Muscle layer of duodenum (tissue), 2 donors: ENCODE data around the gene DHCR7.

Experiments
- H3K27ac ChIP-seq: one replicate; pipeline ENCODE4 v1.7.0; 2013; ENCODE audit warnings: mild to moderate bottlenecking, low read length
- H3K27me3 ChIP-seq: one replicate; pipeline ENCODE4 v1.7.0; 2013; ENCODE audit warnings: low read depth, mild to moderate bottlenecking, control low read depth, low read length
- H3K36me3 ChIP-seq, 2 donors: one replicate each; pipeline ENCODE4 v1.7.0; 2013; ENCODE audit warnings: low read length in 2 of 2, control low read depth in 1 of 2, mild to moderate bottlenecking in 1 of 2; ENCODE audit not compliant: insufficient read depth in 2 of 2, control insufficient read depth in 1 of 2
- H3K4me1 ChIP-seq, 2 donors: one replicate each; pipeline ENCODE4 v1.7.0; 2013; ENCODE audit warnings: low read length in 2 of 2, mild to moderate bottlenecking in 2 of 2, control low read depth in 1 of 2, moderate library complexity in 1 of 2; ENCODE audit not compliant: insufficient read depth in 2 of 2, control insufficient read depth in 1 of 2
- H3K4me3 ChIP-seq, 2 donors: one replicate each; pipeline ENCODE4 v1.7.0; 2013; ENCODE audit warnings: low read length in 2 of 2, low read depth in 1 of 2, mild to moderate bottlenecking in 1 of 2
- H3K9me3 ChIP-seq, 2 donors: one replicate each; pipeline ENCODE4 v1.7.0; 2013; ENCODE audit warnings: low read length in 2 of 2, control low read depth in 1 of 2, mild to moderate bottlenecking in 1 of 2; ENCODE audit not compliant: control insufficient read depth in 1 of 2
- donor health status: healthy.

The DHCR7 gene

GRCh38 chr11:71443736-71444445, 4.3 kb downstream of the DHCR7 start:
- Histone ChIP-seq H3K36me3 (peaks cover 11 to 54% of the 10 kb centered on the region in 2 donors), H3K4me1 (peaks cover 0 to 9% of the 10 kb centered on the region in 2 donors), H3K9me3 (peaks cover 0 to 3% of the 10 kb centered on the region in 2 donors), H3K27me3 (no peaks in the 10 kb centered on the region), H3K4me3 (no peak overlapping the region), H3K27ac (no peak overlapping the region)

DNA sequence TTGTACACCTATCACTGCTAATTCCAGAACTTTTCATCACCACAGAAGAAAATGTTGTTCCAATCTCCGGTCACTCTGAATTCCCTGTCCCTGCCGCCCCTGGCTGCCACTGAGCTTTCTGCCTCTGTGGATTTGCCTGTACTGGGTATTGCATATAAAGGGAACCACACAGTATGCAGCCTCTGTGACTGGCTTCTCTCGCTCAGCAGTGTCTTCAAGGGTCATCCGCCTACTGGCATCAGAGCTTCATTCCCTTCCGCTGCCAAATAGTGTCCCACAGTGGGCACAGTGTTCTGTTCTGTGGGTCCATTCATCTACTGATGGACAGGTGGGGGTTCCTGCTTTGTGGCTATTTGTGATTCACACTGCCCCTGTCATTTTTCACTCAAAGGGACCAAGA, 5.3 kb downstream of the DHCR7 start:
- no peaks in the 10 kb centered on the region for H3K27me3 ChIP-seq
- no peak overlapping the region for H3K4me3 ChIP-seq
- H3K27ac ChIP-seq = no peak overlapping the region
- peaks cover 0 to 7% of the 10 kb centered on the region in 2 donors for H3K4me1 ChIP-seq
- peaks cover 0 to 3% of the 10 kb centered on the region in 2 donors for H3K9me3 ChIP-seq
- H3K36me3 ChIP-seq = peaks cover 16 to 63% of the 10 kb centered on the region in 2 donors

DNA sequence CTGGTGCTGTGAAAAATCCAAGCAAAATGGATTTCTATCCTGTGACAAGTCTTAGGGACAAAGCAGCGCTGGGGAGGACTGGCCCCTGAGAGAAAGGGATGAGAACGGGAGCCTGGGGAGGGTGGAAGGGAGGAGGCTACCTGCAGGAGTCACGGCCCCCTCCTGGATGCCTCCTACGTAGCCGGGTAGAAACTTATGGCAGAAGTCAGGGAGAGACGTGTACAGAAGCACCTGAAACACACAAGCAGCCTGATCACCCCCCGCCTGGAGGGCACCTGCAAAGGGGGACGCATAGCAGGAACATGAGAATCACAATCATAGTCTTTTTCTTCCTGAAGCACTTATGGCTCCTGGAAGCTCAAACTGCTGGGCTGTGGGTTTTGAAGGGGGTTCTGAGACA, 6.1 kb downstream of the DHCR7 start:
- Histone ChIP-seq H3K27ac (no peak overlapping the region), H3K4me3 (no peak overlapping the region), H3K27me3 (no peaks in the 10 kb centered on the region), H3K4me1 (no peaks in the 10 kb centered on the region), H3K36me3 (peaks cover 16 to 70% of the 10 kb centered on the region in 2 donors), H3K9me3 (peaks cover 0 to 3% of the 10 kb centered on the region in 2 donors)

DNA sequence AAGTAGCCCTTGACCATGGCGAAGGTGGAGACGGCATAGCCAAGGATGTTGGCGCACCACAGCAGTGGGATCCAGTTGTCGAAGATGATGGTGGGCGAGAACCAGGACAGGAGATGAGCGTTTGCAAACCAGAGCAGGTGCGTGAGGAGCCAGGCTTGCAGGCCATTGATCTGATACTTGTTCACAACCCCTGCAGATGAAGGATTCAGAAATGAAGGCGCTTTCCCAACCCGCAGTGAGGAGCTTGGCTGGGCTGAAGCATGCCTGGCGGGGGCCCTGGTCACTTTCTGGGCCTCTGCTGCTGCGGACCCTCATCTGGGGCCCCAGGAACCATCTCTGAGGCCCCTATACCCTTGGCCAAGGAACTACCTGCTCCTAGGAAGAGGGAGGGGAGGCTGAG, 6.9 kb downstream of the DHCR7 start:
- H3K9me3 ChIP-seq = peaks cover 0 to 3% of the 10 kb centered on the region in 2 donors
- H3K36me3 ChIP-seq = peaks cover 16 to 74% of the 10 kb centered on the region in 2 donors
- H3K4me1 ChIP-seq = no peaks in the 10 kb centered on the region
- no peaks in the 10 kb centered on the region for H3K27me3 ChIP-seq
- no peak overlapping the region for H3K4me3 ChIP-seq
- no peak overlapping the region for H3K27ac ChIP-seq

DNA sequence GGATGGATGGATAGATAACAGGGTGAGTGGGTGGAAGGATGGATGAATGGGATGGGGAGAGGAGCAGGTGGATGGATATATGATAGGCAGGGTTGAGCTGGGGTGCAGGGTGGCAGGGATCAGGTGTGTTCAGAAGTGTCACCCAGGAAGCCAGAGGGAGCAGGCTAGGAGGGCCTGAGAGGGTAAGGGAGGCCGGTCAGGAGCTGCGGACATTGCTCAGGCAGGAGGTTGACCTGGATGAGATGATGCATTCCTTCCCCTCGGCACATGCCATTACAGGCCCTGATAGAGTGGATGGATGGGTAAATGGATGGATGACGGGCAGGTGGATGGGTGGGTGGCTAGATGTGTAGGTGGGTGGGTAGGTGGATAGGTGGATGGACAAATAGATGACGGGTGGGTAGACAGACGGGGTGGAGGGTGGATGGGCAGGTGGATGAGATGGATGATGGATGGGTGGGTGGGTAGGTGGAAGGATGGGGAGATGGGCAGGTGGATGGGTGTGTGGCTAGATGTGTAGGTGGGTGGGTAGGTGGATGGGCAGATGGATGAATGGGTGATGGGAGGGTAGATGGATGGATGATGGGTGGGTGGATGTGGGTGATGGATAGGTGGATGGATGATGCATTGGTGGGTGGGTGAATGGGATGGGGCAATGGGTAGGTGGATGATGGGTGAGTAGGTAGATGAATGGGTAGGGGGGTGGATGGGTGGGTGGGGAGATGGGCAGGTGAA, 8.0 kb downstream of the DHCR7 start:
- no peaks in the 10 kb centered on the region for H3K27me3 ChIP-seq
- peaks cover 16 to 76% of the 10 kb centered on the region in 2 donors for H3K36me3 ChIP-seq
- no peak overlapping the region for H3K4me3 ChIP-seq
- no peak overlapping the region for H3K27ac ChIP-seq
- H3K4me1 ChIP-seq = no peaks in the 10 kb centered on the region
- H3K9me3 ChIP-seq = no peaks in the 10 kb centered on the region

- Histone ChIP-seq H3K27me3 (no peaks in the 10 kb centered on the region), H3K36me3 (peaks cover 11 to 73% of the 10 kb centered on the region in 2 donors), H3K4me3 (no peak overlapping the region), H3K27ac (no peak overlapping the region), H3K4me1 (no peaks in the 10 kb centered on the region), H3K9me3 (no peaks in the 10 kb centered on the region)
Observed at GRCh38 chr11:71438650-71439049, 9.5 kb downstream of the DHCR7 start.

- Histone ChIP-seq H3K4me3 (no peak overlapping the region), H3K4me1 (no peaks in the 10 kb centered on the region), H3K9me3 (no peaks in the 10 kb centered on the region), H3K27me3 (no peaks in the 10 kb centered on the region), H3K36me3 (peaks cover 5 to 67% of the 10 kb centered on the region in 2 donors), H3K27ac (no peak overlapping the region)
Observed at GRCh38 chr11:71437879-71438278, 10.3 kb downstream of the DHCR7 start.

- Histone ChIP-seq H3K4me3 (no peak overlapping the region), H3K36me3 (peaks cover 5 to 64% of the 10 kb centered on the region in 2 donors), H3K27me3 (no peaks in the 10 kb centered on the region)
Observed at GRCh38 chr11:71437399-71437798, 10.8 kb downstream of the DHCR7 start.

DNA sequence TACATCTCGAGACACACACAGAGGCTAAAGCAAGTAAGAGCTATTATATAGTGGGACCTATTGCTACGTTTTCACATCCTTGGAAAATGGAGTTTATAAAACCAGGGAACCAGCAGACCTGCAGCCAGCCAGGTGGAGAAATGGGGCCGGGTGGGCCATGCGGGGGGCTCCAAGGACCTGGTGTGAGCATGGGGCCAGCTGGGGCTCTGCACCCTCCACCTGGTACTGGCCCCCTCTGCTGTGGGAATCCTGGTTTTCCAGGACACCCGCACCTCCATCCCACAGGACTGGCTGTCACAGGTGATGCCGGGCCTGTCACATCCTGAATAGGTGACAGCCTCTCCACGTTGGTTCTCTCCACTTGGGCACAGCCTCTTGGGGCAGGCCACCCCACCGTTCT, 11.3 kb downstream of the DHCR7 start:
- no peaks in the 10 kb centered on the region for H3K9me3 ChIP-seq
- peaks cover 5 to 60% of the 10 kb centered on the region in 2 donors for H3K36me3 ChIP-seq
- H3K27me3 ChIP-seq = no peaks in the 10 kb centered on the region
- no peaks in the 10 kb centered on the region for H3K4me1 ChIP-seq
- no peak overlapping the region for H3K27ac ChIP-seq
- H3K4me3 ChIP-seq = no peak overlapping the region

More at GRCh38 chr11:71437399-71437798, 10.8 kb downstream of the DHCR7 start:
- Histone ChIP-seq H3K27ac (no peak overlapping the region), H3K9me3 (no peaks in the 10 kb centered on the region), H3K4me1 (no peaks in the 10 kb centered on the region)

DNA sequence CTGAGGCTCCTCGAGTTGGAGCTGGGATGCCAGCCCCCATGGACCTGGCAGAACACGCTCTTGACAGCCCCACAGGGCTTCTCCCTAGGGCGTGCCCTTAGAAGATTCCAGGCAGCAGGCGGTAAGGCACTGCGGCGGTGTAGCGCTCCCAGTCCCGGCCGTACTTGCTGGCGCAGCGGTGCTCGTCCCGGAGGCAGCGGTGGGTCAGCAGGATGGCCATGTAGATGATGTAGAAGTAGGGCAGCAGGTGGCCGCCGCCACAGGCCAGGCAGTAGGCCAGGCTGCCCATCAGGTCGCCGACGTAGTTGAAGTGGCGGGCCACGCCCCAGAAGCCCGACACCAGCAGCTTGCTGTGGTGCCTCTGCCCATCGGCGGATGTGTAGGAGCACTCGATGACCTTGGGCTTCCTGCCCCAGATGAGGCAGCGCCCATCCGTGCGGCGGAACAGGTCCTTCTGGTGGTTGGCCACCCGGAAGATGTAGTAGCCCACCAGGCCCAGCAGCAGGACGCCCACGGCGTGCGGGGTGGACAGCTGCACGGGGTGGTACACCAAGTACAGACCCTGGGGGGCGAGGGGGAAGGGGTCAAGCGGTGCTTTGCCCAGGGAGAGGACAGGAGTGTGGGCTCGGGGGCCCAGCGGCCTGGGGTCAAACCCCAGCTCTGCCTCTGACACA, 12.8 kb downstream of the DHCR7 start:
- peaks cover 5 to 46% of the 10 kb centered on the region in 2 donors for H3K36me3 ChIP-seq
- no peak overlapping the region for H3K4me3 ChIP-seq

GRCh38 chr11:71434576-71435130, 13.5 kb downstream of the DHCR7 start:
- no peak overlapping the region for H3K27ac ChIP-seq
- peaks cover 5 to 38% of the 10 kb centered on the region in 2 donors for H3K36me3 ChIP-seq
- H3K4me1 ChIP-seq = no peaks in the 10 kb centered on the region
- no peak overlapping the region for H3K4me3 ChIP-seq
- no peaks in the 10 kb centered on the region for H3K9me3 ChIP-seq
- H3K27me3 ChIP-seq = no peaks in the 10 kb centered on the region

More for the DNA sequence above, 12.8 kb downstream of the DHCR7 start:
- Histone ChIP-seq H3K4me1 (no peaks in the 10 kb centered on the region), H3K27ac (no peak overlapping the region), H3K9me3 (no peaks in the 10 kb centered on the region), H3K27me3 (no peaks in the 10 kb centered on the region)
